Activated T-helper 1 cell treated with Interleukin-2 at 50 U/mL for 16 hours (primary cell): ENCODE results near the gene INTS7.

Experiments used
- DNase-seq: peaks from one replicate; pipeline ENCODE4 v3.0.0-alpha.2; 2020; ENCODE audit warnings: low read depth

Gene INTS7, protein sequence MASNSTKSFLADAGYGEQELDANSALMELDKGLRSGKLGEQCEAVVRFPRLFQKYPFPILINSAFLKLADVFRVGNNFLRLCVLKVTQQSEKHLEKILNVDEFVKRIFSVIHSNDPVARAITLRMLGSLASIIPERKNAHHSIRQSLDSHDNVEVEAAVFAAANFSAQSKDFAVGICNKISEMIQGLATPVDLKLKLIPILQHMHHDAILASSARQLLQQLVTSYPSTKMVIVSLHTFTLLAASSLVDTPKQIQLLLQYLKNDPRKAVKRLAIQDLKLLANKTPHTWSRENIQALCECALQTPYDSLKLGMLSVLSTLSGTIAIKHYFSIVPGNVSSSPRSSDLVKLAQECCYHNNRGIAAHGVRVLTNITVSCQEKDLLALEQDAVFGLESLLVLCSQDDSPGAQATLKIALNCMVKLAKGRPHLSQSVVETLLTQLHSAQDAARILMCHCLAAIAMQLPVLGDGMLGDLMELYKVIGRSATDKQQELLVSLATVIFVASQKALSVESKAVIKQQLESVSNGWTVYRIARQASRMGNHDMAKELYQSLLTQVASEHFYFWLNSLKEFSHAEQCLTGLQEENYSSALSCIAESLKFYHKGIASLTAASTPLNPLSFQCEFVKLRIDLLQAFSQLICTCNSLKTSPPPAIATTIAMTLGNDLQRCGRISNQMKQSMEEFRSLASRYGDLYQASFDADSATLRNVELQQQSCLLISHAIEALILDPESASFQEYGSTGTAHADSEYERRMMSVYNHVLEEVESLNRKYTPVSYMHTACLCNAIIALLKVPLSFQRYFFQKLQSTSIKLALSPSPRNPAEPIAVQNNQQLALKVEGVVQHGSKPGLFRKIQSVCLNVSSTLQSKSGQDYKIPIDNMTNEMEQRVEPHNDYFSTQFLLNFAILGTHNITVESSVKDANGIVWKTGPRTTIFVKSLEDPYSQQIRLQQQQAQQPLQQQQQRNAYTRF

DNA sequence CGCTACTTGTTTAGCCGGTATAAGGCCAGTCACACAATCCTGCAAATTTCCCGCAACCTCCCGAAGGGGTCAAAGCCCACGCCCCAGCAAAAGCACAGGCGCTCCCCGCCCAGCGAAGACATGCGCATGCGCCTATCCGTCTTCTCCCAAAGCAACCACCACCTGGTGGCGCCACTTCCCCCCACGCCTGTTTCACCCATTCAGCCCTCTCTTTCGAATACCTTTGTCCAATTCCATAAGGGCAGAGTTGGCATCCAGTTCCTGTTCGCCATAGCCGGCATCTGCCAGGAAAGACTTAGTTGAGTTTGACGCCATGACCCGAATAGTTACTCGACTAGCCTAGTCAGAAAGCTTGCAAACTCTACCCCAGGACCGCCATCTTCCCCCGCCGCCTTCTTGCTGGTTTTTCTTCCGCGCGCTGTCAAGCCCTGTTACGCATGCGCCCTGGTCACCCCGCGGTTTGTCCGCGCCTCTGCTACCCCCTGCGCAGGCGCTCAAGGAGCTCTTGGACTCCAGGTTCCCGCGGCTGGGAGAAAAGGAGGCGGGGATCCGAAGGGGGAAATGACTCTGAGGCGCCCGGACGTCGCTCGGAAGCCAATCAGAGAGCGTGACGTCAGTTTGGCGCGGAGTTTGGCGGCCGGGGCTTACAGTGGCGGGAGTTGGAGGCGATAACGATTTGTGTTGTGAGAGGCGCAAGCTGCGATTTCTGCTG lies at the start of gene INTS7, which contains the start of gene DTL:
TSS of gene INTS7 (minus strand) at position 435 of the 712 bp plus-strand sequence. CDS start at position 315, 120 bp downstream.
TSS of gene DTL (plus strand) at position 626 of the 712 bp plus-strand sequence. CDS start 143 bp downstream, outside the sequence.
- DNase-seq: peak; percentile 97

DNA sequence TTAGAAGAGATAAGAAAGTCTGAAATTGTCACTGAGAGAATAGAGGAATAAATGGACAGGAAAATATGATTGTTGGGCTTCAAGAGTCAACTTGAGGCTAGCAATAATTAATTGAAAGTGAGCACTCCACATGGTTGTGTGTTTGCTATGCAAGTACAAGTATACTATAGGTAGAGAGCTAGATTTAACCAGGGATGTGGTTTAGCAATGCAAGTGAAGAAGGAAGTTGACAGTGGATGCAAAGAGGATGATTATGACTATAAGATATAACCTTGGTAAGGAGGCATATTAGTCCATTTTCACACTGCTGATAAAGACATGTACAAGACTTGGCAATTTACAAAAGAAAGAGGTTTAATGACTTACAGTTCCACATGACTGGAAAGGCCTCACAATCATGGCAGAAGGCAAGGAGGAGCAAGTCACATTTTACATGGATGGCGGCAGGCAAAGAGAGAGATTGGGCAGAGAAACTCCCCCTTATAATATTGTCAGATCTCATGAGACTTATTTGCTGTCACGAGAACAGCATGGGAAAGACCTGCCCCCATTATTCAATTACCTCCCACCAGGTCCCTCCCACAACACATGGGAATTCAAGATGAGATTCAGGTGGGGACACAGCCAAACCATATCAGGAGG lies 47.5 kb upstream of the INTS7 start:
- DNase-seq: no peak

DNA sequence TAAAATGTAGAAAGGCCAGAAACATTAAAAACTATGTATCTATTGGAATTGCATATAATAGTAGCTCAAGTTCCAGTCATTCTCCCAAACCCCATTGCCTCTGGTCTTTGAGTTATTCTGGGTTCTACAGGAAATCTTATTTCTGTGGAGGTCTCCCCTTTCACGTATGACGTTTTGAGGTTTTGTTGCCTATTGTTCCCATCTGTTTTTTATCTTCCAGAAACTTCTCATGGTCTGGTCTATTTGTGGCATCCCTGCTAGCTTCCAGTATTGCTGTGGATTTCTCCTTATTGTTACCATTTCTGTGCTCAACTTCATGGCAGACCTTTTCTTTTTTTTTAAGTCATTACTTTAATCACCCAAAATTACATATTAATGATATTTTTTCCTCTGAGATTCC lies 43.5 kb upstream of the INTS7 start:
- DNase-seq: no peak

DNA sequence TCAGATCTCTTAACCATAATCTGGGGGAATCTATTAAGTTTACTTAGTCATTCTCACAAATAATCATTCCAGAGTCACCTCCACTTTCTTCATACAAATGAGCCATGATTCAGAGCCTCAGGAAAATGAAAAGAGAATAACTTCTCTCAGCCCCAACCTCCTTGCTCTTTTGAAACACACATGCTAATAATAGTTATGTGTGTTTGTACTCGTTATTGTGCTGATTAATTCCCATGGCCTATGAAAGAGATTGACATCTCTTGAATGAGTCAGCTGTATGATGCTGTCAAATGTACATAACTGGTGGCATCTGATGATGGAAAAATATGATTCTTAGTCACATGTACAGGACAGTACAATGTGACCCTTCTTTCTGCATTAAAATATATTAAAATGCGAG lies 41.7 kb upstream of the INTS7 start:
- no peak for DNase-seq

DNA sequence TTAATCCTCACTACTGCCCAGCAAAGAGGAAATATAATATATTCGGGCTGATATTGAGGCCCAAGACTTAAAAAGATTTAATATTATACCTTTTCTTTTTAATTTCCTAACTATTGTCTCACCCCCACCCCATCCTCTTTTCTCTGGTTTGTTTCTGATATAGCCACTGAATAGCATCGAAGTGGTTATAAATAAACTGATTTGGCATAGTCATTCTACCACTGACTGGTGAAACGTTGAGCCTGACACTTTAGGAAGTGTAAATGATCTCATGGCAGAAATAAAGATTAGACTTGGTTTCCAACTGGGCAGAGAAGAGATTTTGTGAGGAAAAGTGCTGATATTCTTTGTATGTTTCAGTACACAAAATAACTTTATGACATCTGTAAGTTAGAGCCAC lies 39.5 kb upstream of the INTS7 start:
- DNase-seq: no peak

DNA sequence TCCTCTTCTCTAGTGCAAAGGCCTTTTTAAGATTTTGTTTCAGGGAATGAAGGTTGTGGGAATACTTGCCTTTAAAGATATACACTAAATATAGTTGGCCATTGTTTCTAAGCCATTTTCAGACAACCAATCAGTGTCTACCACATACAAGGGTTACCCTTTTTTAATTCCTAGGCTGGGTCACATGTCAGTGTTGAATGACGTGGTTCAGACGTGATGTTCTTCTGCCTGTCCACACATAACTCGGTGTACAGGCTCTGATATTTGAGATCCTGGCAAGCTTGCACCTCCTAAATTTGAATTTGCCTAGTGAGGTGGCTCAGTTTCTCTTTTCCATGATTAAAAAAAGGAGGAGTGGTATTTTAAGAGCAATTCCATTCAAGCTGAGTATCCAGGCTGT lies 39.0 kb upstream of the INTS7 start:
- DNase-seq: no peak

DNA sequence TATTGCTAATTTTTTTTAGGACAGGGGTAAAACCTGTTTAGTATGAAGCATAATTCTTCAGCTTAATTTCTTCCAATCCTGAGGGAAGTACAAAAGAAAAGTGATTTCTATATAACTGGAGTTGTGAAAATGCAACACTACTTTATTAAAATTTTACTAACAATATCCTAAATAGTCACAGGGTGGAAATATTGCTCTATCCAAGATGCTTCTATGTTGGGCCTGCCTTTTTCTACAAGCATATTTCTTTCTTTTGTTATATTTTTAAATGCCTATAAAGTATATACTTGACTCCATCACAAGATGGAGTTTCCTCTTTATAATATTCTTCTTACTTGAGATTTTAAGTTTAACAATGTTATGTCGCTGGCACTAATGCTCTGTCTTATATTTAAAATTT lies 38.1 kb upstream of the INTS7 start:
- DNase-seq: no peak

DNA sequence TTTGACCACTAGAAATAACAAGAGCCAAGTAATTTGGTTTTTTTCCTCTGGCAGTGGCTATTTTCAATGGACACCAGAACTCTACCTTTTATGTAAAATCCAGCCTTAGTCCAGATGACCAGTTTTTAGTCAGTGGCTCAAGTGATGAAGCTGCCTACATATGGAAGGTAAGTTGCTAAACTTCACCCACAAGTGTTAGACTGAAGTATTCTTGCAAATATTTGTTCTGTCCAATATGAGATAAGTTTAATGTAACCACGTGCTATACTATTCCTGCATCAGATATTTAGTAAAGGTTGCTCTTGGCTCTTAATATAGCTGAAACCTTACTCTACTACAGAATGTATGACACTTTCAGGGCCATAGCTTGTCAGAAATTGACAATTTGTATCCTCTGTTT lies 36.7 kb upstream of the INTS7 start:
- DNase-seq: no peak

DNA sequence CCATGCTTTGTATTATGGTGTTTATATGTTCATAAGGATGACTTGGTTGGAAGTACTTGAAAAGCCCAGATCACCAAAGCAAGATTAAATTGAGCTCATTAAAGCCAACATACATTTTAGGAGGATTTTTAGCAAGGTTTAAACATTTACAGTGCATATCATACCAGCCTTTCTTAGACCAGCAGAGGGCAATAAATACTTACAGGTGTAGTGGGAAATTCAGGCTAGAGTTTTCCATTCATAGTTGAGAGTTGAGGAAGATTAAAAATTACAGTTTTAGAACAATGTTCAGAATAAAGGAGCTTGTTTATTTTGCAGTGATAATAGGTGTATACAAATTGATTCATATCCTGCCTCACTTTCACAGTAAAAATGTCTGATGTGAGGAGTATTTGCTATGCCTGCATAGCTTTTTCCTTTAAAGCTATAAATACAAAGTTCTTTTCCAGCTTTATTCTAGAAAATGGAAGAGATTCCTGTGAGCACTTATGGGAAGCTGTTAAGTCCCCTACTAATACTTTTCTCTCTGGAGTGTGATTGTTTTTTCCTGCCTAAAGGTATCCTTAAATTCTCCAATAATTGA lies 35.5 kb upstream of the INTS7 start:
- DNase-seq: no peak

DNA sequence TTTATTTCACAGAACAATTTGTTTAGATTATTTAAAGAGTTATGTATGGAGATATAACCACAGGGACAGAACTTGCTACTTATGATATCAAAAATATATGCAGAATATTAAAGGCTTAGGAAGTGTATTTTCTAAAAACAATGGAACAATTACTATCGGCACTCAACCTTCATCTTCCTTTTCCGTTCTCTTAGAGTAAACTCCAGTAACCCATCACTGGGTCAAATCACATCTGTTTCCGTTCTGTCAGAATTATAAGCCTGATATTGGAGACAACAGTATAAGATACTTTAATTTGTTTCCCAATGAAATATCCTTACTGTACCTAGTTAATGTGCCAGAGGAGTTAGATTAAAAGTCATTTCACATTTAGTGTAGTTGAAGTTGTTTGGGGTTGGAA lies 32.4 kb upstream of the INTS7 start:
- DNase-seq: no peak

DNA sequence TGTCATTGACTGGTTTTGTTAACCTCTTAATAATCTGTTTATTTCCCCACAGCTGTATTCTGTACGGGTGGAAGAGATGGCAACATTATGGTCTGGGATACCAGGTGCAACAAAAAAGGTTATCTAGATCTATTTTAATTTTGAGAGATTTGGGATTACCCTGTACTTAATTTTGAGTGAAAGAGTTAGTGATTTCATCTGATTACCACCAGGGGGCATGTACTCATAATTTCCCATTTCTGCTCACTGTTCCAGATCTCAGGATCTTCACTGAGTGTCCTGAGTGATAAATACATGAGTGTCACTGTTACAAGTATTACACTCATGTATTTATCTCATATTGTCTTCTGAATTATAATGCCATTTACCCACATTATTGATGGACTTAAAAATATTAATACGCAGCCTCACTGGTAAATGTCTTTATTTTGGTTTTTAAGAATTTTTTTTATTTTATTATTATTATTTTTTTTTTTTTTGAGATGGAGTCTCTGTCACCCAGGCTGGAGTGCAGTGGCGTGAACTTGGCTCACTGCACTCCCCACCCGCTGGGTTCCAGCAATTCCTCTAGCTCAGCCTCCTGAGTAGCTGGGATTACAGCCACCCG lies 27.6 kb upstream of the INTS7 start:
- no peak for DNase-seq

DNA sequence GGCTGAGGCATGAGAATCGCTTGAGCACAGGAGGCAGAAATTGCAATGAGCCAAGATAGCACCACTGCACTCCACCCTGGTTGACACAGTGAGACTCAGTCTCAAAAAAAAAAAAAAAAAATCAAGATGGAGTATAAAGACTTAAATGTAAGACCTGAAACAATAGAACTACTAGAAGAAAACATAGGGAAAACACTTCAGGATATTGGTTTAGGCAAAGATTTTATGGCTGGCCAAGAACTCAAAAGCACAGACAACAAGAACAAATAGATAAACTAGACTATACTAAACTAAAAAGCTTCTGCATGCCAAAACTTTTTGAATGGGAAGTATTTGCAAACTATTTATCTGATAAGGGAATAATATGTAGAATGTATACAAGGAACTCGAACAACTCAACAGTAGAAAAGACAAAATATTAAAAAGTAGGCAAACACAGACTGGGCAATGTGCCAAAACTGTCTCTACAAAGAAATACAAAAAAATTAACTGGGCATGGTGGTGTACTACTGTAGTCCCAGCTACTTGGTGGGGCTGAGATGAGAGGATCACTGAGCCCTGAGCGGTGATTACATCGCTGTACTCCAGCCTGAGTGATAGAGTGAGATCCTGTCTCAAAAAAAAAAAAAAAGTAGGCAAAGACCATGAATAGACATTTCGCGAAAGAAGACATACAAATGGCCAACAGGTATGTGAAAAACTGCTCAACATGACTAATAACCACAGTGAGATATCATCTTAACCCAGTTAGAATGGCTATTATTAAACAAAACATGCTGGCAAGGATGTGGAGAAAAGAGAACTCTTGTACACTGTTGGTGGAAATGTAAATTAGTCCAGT lies 25.5 kb upstream of the INTS7 start:
- no peak for DNase-seq

DNA sequence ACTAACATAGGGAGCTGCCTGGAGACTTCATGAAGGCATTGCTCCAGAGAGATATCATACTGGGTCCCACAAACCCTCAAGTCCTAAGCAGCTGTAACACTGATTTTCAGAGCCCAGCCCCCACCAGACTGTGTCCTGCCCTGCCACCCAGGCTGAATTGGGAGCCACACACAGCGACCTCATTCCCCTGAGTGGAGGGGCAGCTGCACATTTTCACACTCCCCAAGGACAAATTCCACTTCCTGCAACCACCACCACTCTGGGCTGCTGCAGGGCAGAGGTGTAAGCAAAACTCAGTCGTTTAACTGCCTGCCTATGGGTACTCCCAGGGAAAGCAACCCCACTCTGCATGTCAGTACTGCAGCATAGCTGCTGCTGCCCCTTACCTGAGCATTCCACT lies 20.0 kb upstream of the INTS7 start:
- DNase-seq: no peak

DNA sequence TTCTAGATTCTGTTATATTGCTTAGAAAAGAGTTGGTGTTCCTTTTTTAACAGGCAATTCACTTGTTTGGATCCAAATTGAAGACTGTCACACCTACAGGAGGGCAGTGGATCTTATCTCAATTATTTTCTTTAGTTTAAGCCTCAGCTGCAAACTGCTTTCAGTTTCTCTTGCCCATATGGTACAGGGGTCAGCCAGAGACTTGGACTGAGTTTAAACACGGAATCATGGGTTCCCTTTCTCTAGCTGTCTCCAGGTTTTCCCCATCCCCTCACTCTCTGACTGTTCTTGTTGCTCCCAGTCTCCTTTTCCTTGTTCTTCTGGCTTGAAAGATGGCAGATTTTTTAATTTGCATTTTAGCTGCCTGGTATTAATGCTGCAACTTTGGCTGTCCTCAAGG lies 18.6 kb upstream of the INTS7 start:
- no peak for DNase-seq

DNA sequence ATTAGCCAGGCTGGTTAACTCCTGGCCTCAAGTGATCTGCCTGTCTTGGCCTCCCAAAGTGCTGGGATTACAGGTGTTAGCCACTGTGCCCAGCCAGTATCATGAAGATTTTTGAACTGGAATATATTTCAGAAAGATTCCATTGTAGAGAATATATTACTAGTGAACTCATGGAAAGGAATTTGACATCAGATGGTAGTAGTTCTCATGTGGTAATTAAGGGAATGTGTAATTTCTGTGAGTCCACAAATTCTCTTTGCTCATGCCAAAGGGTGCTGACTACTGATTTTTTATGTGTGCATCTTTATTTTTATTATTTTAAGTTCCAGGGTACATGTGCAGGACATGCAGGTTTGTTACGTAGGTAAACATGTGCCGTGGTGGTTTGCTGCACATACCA lies 10.6 kb upstream of the INTS7 start:
- no peak for DNase-seq

DNA sequence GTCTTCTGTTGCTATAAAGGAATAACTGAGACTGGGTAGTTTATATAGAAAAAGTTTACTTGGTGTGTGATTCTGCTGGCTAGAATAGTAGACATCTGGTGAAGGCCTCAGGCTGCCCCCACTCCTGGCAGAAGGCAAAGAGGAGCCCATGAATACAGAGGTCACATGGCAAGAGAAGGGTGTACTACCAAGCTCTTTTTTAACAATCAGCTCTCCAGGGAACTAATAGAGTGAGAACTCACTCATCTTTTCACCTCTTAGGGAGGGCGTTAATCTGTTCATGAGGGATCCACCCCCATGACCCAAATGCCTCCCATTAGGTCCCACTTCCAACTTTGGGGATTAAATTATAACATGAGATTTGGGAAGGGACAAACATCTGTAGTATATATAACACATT lies 9.5 kb upstream of the INTS7 start:
- no peak for DNase-seq

DNA sequence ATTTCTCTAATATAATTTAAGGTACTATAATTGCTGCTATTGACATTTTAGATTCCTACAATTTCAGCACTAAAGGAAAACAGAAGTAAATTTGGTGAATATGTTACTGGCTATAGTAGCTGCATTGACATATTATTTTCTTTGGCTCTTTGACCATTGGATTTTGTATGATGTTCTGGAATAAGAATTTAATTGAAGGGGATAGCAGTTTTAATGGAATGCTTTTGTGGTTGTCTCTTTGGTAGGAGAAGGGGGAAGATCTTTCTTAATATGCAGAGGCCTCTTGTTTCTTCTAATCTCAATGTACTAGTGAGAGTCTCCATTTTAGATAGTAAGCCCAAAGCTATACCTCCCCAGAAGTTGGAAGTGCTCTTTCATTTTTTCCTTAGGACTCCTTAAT lies 7.1 kb upstream of the INTS7 start:
- no peak for DNase-seq

DNA sequence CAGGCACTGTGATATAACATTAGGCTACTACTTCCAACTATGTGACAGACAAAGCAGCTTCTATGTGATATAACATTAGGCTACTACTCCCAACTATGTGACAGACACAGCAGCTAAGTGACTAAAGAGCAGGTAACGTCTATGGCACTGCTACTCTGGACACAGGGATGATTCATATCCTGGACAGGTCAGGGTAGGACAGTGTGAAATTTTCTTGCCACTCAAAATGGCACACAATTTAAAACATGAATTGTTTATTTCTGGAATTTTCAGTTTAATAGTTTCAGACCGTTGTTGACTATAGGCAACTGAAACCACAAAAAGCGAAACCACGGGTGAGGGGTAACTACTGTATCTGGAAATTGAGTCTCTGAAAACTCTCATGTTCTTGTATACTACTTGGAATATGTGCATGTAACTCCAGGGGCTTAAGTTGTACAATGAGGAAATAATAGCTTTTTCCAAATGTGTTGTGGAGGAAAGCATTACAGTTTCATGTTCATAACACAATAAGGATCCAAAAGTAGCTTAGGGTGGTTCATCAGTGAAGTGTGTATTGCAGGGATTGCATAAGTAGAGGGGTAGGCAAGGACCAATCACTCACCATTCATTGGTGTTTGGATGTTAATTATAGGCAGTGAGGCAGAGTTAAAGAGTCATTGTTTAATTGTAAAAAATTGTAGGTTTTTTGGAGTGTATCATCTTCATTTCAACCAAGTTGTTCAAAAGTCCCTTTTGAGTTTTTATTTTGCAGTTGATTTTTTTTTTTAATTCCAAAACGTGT lies 5.5 kb upstream of the INTS7 start:
- DNase-seq: no peak

DNA sequence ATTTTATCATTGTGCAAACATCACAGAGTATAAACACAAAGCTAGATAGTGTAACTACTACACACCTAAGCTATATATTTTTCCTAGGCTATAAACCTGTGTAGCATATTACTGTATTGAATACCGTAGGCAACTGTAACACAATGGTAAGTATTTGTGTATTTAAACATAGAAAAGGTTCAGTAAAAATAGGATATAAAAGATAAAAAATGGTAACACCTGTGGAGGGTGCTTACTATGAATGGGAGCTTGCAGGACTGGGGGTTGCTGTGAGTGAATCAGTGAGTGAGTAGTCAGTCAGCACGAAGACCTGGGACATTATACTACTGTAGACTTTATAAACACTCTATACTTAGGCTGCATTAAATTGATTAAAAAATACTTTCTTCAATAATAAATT lies 4.3 kb upstream of the INTS7 start:
- DNase-seq: no peak
